Activated CD4-positive, alpha-beta T cell treated with anti-CD3 and anti-CD28 coated beads, Interleukin-2, amount 10 ng/mL, durations not matched to agents 7 days and 5 days (primary cell): ENCODE results near the gene DIP2A. TPM values are rescaled to one million over a fixed set of nuclear protein-coding genes. Genes with fewer than 3 reads are reported as not detected.
"Not testable (repeated sequence)": the region's sequence is repeated elsewhere in the genome, so short reads cannot be mapped to it uniquely, and the experiment has no call there.

Experiments
- CTCF ChIA-PET: fragments of 350-600 bp; sonication (Branson Sonifier 250); formaldehyde crosslinking; loops from one replicate; lab custom pipeline; 2021; ENCODE audit warnings: antibody characterized with exemption; lab: Charles Lee
- POLR2A ChIA-PET: fragments of 350-600 bp; sonication (Branson Sonifier 250); formaldehyde crosslinking; loops from one replicate; lab custom pipeline; 2021; ENCODE audit warnings: antibody characterized with exemption; lab: Charles Lee
- DNase-seq: peaks from one replicate; pipeline ENCODE4 v3.0.0-alpha.2; 2020
- H3K27ac Mint-ChIP-seq: one replicate; pipeline ENCODE4 v1.8.0; 2021; ENCODE audit warnings: mild to moderate bottlenecking, moderate library complexity, mixed read lengths
- H3K27me3 Mint-ChIP-seq: one replicate; pipeline ENCODE4 v1.8.0; 2021; ENCODE audit warnings: mixed read lengths
- H3K36me3 Mint-ChIP-seq: one replicate; pipeline ENCODE4 v1.8.0; 2021; ENCODE audit warnings: low read depth, mixed read lengths
- H3K4me1 Mint-ChIP-seq: one replicate; pipeline ENCODE4 v1.8.0; 2021; ENCODE audit warnings: mixed read lengths
- H3K4me3 Mint-ChIP-seq: one replicate; pipeline ENCODE4 v1.8.0; 2021; ENCODE audit warnings: mild to moderate bottlenecking, moderate library complexity, mixed read lengths
- H3K9me3 Mint-ChIP-seq: one replicate; pipeline ENCODE4 v1.8.0; 2021; ENCODE audit warnings: mixed read lengths
- total RNA-seq, 2 experiments: library from RNA; stranded (reverse); gene quantifications; one replicate each; pipeline ENCODE4 v1.2.3, GENCODE V29; 2021

The DIP2A gene
- total RNA-seq, 2 experiments from 2014 or later: 57.6 to 62.1 TPM

GRCh38 chr21:46428286-46428685 lies 30.4 kb upstream of the DIP2A start:
- H3K9me3 Mint-ChIP-seq: no peaks in the 10 kb centered on the region
- H3K27ac Mint-ChIP-seq: no peak overlapping the region
- POLR2A ChIA-PET: no interaction called here
- peaks cover 17% of the 10 kb centered on the region for H3K4me1 Mint-ChIP-seq
- no peak for DNase-seq
- CTCF ChIA-PET: interaction anchor here (1.1 kb wide), 1 partner anchor 14 kb away, joined by 3 read pairs; no protein-coding TSS in a partner anchor
- H3K36me3 Mint-ChIP-seq: peaks cover 32% of the 10 kb centered on the region
- H3K27me3 Mint-ChIP-seq: no peaks in the 10 kb centered on the region
- H3K4me3 Mint-ChIP-seq: no peak overlapping the region

DNA sequence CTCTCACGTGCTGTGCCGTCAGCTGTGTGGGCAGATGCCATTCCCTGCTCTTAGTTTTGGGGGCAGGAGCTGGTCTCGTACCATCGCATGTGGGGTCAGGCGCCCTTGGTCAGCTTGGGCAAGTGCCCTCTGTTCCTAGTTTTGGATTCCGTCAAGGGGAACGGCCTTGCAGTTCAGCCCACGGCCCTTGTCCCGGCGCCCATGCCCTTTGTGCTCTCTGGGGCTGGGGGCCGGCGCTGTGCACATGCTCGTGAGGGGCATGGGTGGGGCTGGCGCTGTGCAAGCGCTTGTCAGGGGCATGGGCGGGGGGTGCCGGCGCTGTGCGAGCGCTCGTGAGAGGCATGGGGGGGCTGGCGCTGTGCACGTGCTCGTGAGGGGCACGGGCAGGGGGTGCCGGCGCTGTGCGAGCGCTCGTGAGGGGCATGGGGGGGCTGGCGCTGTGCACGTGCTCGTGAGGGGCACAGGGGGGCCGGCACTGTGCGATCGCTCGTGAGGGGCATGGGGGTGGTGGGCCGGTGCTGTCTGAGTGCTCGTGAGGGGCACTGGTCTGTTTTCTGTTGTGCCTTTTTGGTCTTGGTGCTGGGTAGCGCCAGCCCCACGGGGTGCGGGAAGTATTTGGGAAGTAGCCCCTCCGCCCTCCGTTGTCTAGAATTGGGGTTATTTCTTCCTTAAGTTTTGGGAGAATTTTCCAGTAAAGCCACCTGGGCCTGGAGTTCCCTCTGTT lies 29.5 kb upstream of the DIP2A start:
- Mint-ChIP-seq H3K4me1 (peaks cover 11% of the 10 kb centered on the region), H3K27me3 (no peaks in the 10 kb centered on the region), H3K4me3 (no peak overlapping the region), H3K27ac (no peak overlapping the region), H3K9me3 (no peaks in the 10 kb centered on the region), H3K36me3 (peaks cover 30% of the 10 kb centered on the region)
- POLR2A ChIA-PET: no interaction called here
- no peak for DNase-seq
- CTCF ChIA-PET: interaction anchor here (0.9 to 1.1 kb wide), 2 partner anchors 13 to 227 kb away, joined by 3 read pairs; no protein-coding TSS in a partner anchor

- Mint-ChIP-seq H3K36me3 (peaks cover 33% of the 10 kb centered on the region), H3K27ac (no peak overlapping the region), H3K4me3 (no peak overlapping the region), H3K27me3 (no peaks in the 10 kb centered on the region), H3K4me1 (peaks cover 5% of the 10 kb centered on the region), H3K9me3 (no peaks in the 10 kb centered on the region)
- no peak for DNase-seq
- ChIA-PET POLR2A (no interaction called here), CTCF (no interaction called here)
These were observed 28.7 kb upstream of the DIP2A start for GRCh38 chr21:46429754-46430681.

GRCh38 chr21:46431448-46431847 lies 27.2 kb upstream of the DIP2A start:
- Mint-ChIP-seq H3K9me3 (no peaks in the 10 kb centered on the region), H3K36me3 (peaks cover 33% of the 10 kb centered on the region), H3K4me1 (no peaks in the 10 kb centered on the region), H3K27me3 (no peaks in the 10 kb centered on the region), H3K27ac (no peak overlapping the region), H3K4me3 (no peak overlapping the region)
- ChIA-PET POLR2A (no interaction called here), CTCF (no interaction called here)
- DNase-seq: no peak

- Mint-ChIP-seq H3K27ac (no peak overlapping the region), H3K27me3 (no peaks in the 10 kb centered on the region), H3K36me3 (peaks cover 36% of the 10 kb centered on the region), H3K9me3 (no peaks in the 10 kb centered on the region), H3K4me1 (no peaks in the 10 kb centered on the region), H3K4me3 (no peak overlapping the region)
- no peak for DNase-seq
- ChIA-PET POLR2A (no interaction called here), CTCF (no interaction called here)
These were observed 26.7 kb upstream of the DIP2A start for GRCh38 chr21:46431884-46432488.

DNA sequence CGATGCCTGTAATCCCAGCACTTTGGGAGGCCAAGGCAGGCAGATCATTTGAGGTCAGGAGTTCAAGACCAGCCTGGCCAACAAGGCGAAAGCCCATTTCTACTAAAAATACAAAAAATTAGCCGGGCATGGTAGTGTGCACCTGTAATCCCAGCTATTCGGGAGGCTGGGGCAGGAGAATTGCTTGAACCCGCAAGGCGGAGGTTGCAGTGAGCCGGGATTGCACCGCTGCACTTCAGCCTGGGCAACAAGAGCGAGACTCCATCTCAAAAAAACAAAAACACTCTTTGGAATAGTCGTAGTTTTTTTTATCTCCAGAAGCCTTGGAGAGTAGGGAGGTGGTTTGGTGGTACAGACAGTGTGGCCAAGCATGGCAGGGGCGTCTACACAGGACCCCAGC lies 25.6 kb upstream of the DIP2A start:
- H3K9me3 Mint-ChIP-seq, H3K27me3 Mint-ChIP-seq, CTCF ChIA-PET, DNase-seq, H3K4me1 Mint-ChIP-seq, H3K4me3 Mint-ChIP-seq, POLR2A ChIA-PET: not testable (repeated sequence)
- H3K27ac Mint-ChIP-seq: peak overlapping the region; percentile 25
- H3K36me3 Mint-ChIP-seq: peaks cover 40% of the 10 kb centered on the region

- ChIA-PET CTCF (no interaction called here), POLR2A (no interaction called here)
- Mint-ChIP-seq H3K36me3 (peaks cover 47% of the 10 kb centered on the region), H3K27me3 (no peaks in the 10 kb centered on the region), H3K9me3 (no peaks in the 10 kb centered on the region), H3K27ac (no peak overlapping the region), H3K4me3 (no peak overlapping the region), H3K4me1 (no peaks in the 10 kb centered on the region)
- no peak for DNase-seq
These were observed 24.3 kb upstream of the DIP2A start for GRCh38 chr21:46434322-46434958.

GRCh38 chr21:46435786-46436227 lies 22.9 kb upstream of the DIP2A start:
- POLR2A ChIA-PET: no interaction called here
- H3K27me3 Mint-ChIP-seq: no peaks in the 10 kb centered on the region
- H3K36me3 Mint-ChIP-seq: peaks cover 55% of the 10 kb centered on the region
- no peak overlapping the region for H3K27ac Mint-ChIP-seq
- no peaks in the 10 kb centered on the region for H3K4me1 Mint-ChIP-seq
- H3K4me3 Mint-ChIP-seq: no peak overlapping the region
- CTCF ChIA-PET: no interaction called here
- no peaks in the 10 kb centered on the region for H3K9me3 Mint-ChIP-seq
- no peak for DNase-seq

DNA sequence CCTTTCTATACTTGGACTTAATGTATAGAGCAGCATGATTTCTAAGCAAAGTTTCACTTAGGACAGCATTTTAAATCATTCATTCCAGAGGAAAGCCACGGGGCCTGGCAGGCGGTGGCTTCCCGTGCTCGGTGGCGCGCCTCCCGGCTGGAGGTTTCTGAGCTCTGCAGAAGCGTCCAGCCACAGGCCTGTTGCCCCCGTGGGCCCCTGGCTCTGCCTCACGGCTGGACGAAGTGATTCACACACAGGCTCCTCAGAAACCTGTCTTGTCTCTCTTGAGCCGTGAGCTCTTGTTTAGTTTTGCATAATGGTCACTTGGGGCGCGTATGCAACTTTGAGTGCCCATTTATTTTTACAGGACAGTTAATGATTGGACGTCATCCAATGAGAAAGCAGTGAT lies 22.1 kb upstream of the DIP2A start:
- no peak overlapping the region for H3K27ac Mint-ChIP-seq
- no peak overlapping the region for H3K4me3 Mint-ChIP-seq
- CTCF ChIA-PET: no interaction called here
- H3K36me3 Mint-ChIP-seq: peaks cover 55% of the 10 kb centered on the region
- POLR2A ChIA-PET: no interaction called here
- no peak for DNase-seq
- H3K27me3 Mint-ChIP-seq: no peaks in the 10 kb centered on the region
- H3K4me1 Mint-ChIP-seq: no peaks in the 10 kb centered on the region
- H3K9me3 Mint-ChIP-seq: no peaks in the 10 kb centered on the region

DNA sequence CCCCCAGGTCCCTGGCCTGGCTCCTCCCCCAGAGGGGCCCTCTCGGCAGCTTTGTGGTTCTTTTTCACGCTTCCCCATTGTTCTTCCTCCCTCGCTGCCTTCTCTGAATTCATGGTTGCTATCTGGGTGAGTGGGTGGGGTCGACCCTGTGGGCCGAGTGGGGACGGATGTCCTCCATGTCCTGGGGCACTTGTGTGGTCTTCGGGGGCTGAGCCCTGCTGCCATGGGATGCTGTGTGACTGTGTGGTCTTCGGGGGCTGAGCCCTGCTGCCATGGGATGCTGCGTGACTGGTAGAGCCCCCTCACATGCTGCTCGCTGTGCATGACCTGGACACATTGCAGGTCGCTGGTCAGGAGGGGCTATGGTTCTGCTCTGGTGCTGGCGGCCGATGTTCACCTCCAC lies 21.6 kb upstream of the DIP2A start:
- H3K27me3 Mint-ChIP-seq: no peaks in the 10 kb centered on the region
- no peak for DNase-seq
- POLR2A ChIA-PET: no interaction called here
- H3K9me3 Mint-ChIP-seq: no peaks in the 10 kb centered on the region
- no peak overlapping the region for H3K27ac Mint-ChIP-seq
- CTCF ChIA-PET: no interaction called here
- H3K36me3 Mint-ChIP-seq: peaks cover 50% of the 10 kb centered on the region
- no peak overlapping the region for H3K4me3 Mint-ChIP-seq
- no peaks in the 10 kb centered on the region for H3K4me1 Mint-ChIP-seq

DNA sequence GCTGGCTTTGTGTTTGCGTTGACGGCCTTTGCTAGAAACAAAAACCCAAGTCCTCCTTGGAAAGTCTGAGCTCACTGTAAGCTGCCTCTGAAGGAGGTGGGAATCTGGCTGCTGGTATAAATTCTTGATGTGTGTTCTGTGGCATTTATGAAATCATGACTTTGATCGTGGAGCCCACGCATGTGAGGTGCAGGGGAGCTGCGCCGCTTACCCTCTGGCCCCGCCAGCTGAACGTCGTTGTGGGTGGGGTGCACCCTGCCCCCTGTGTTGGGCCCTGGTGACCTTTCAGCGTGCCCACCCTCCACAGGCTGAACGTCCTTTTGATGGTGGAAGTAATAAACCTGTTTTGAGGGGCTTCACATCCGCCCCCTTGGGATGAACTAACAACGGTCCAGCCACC lies 21.2 kb upstream of the DIP2A start:
- no peak overlapping the region for H3K27ac Mint-ChIP-seq
- peaks cover 49% of the 10 kb centered on the region for H3K36me3 Mint-ChIP-seq
- H3K4me3 Mint-ChIP-seq: no peak overlapping the region
- CTCF ChIA-PET: interaction anchor here (0.6 kb wide), 1 partner anchor 12 kb away, joined by 3 read pairs; no protein-coding TSS in a partner anchor
- H3K9me3 Mint-ChIP-seq: no peaks in the 10 kb centered on the region
- no peaks in the 10 kb centered on the region for H3K27me3 Mint-ChIP-seq
- no peaks in the 10 kb centered on the region for H3K4me1 Mint-ChIP-seq
- POLR2A ChIA-PET: no interaction called here
- no peak for DNase-seq

- CTCF ChIA-PET: interaction anchor here (0.6 kb wide), 3 partner anchors 13 to 40 kb away, joined by 3 to 6 read pairs (median 3); no protein-coding TSS in a partner anchor
- Mint-ChIP-seq H3K36me3 (peaks cover 53% of the 10 kb centered on the region), H3K27ac (no peak overlapping the region)
These were observed 20.4 kb upstream of the DIP2A start for GRCh38 chr21:46438241-46438640.

More at GRCh38 chr21:46438241-46438640, 20.4 kb upstream of the DIP2A start:
- POLR2A ChIA-PET: no interaction called here
- Mint-ChIP-seq H3K4me3 (no peak overlapping the region), H3K4me1 (peaks cover 2% of the 10 kb centered on the region), H3K9me3 (no peaks in the 10 kb centered on the region), H3K27me3 (no peaks in the 10 kb centered on the region)
- DNase-seq: no peak
